NCI-H187 treated with DMSO at 0.1 percent for 48 hours (cell line): Measurements from ENCODE around the gene ELAPOR1.

Experiments used
- DNase-seq: peaks from one replicate; lab custom pipeline; 2025; lab: John Stamatoyannopoulos, UW

ELAPOR1 gene, protein sequence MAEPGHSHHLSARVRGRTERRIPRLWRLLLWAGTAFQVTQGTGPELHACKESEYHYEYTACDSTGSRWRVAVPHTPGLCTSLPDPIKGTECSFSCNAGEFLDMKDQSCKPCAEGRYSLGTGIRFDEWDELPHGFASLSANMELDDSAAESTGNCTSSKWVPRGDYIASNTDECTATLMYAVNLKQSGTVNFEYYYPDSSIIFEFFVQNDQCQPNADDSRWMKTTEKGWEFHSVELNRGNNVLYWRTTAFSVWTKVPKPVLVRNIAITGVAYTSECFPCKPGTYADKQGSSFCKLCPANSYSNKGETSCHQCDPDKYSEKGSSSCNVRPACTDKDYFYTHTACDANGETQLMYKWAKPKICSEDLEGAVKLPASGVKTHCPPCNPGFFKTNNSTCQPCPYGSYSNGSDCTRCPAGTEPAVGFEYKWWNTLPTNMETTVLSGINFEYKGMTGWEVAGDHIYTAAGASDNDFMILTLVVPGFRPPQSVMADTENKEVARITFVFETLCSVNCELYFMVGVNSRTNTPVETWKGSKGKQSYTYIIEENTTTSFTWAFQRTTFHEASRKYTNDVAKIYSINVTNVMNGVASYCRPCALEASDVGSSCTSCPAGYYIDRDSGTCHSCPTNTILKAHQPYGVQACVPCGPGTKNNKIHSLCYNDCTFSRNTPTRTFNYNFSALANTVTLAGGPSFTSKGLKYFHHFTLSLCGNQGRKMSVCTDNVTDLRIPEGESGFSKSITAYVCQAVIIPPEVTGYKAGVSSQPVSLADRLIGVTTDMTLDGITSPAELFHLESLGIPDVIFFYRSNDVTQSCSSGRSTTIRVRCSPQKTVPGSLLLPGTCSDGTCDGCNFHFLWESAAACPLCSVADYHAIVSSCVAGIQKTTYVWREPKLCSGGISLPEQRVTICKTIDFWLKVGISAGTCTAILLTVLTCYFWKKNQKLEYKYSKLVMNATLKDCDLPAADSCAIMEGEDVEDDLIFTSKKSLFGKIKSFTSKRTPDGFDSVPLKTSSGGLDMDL

DNA sequence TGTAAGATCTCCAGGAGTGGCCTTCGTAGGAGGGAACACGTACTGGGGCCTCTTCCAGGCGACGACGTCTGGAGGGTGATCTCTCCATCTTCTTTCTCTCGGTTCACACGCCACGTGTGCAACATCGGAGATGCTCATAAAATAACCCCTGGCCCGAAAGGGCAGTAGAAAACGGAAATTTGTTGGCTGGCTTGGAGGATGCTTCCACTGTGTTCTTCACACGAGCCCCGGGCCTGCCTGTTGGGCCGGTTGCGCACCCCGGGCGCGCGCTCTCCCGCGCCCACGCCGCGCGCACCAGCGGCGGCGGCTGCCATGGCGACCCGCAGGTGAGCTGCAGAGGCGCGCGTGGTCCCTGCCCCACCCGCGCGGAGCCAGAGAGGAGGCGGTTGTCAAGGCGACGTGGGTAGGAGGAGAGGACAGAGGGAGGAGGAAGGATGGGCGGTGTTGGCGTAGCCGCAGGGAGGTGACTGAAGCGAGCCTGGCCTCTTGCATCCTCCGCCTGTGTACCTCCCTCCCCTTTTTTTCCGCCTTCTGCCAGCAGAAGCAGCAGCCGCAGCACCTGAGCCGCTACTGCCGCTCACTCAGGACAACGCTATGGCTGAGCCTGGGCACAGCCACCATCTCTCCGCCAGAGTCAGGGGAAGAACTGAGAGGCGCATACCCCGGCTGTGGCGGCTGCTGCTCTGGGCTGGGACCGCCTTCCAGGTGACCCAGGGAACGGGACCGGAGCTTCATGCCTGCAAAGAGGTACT, at the start of gene ELAPOR1:
Gene ELAPOR1 (plus strand): TSS at position 526 of the 752 bp plus-strand sequence. CDS start 69 bp downstream, at position 595.
- DNase-seq: peak; percentile 78

DNA sequence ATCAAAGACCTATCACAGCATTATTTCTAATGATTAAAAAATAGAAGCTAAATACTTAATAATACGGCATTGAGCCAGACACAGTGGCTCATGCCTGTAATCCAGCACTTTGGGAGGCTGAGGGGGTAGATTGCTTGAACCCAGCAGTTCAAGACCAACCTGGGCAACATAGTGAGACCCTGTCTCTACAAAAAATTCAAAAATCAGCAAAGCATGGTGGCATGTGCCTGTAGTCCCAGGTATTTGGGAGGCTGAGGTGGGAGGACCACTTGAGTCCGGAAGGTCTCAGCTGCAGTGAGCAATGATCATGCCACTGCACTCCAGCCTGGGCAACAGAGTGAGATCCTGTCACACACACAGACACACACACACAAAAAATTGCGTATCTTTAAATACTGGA, 48.8 kb upstream of the ELAPOR1 start:
- DNase-seq: no peak

DNA sequence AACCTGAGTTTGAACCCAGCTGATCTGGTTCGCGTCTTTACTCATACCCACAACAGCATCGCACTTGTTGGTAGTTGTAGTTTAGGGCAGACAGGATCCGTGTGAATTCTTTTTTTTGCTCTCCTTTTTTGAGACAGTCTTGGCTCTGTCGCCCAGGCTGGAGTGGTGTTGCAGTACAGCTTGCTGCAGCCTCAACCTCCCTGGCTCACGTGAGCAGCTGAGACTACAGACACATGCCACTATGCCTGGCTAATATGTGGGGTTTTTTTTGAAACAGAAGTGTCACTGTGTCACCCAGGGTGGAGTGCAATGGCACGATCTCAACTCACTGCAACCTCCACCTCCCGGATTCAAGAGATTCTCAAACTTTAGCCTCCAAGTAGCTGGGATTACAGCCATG, 46.0 kb upstream of the ELAPOR1 start:
- DNase-seq: no peak

DNA sequence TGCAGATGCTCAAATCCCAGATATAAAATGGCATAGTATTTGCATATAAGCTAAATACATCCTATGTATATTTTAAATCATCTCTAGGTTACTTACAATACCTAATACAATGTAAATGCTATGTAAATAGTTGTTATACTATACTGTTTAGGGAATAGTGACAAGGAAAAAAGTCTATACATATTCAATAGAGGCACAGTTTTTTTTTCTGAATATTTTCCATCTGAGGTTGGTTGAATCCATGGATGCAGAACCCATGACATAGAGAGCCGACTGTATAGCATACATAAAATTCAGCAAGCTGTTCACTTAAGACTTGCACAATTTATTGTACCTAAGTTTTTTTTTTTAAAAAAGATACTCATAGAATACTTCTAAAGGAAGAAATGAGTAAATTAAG, 44.6 kb upstream of the ELAPOR1 start:
- no peak for DNase-seq

DNA sequence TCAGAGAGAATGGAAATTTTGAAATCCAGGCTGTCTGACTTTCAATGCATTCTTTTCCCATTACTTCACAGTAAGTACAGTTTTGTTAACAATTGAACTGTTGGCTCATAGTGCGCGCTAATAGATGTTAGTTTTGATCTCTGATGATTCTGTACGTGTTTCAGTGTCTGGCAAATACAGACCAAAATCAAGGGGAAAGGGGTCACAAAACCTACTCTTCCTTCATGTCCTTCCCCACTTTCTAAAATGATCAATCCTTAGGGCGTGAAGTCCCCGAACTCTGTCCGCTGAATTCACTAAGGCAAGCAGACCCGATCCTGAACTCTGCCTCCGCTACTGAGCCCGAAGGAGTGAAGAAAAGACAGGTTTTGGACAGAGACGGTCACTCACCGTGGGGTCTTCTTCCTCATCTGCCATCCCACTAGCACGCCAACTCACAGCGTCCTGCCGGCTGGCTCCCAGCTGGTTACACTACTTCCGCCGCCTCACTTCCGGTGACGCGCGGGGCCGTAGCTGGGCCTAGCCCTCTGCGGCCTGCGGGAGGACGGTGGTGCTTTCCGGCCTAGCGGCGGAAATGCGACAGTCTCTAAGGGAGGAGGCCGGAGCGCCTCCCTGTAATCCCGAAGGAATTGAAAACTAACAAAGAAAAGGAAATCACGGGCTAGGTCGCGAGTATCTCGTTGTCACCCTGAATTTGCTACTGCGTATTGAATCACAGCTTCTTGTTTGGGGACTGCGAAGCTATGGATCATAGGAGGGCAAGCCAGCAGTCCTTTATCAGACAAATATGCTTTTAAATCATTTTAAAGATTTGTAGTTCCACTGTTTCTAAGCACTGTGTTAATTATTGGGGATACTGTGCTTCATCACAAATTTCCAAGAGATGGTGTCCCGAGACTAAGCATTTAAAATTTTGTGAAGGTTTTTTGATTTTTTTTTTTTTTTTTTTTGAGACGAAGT, 38.1 kb upstream of the ELAPOR1 start, which contains the start of gene TAF13:
Gene TAF13 (minus strand): TSS at position 473 of the 960 bp plus-strand sequence. CDS start 56 bp downstream, at position 417.
- DNase-seq: peak; percentile 48

DNA sequence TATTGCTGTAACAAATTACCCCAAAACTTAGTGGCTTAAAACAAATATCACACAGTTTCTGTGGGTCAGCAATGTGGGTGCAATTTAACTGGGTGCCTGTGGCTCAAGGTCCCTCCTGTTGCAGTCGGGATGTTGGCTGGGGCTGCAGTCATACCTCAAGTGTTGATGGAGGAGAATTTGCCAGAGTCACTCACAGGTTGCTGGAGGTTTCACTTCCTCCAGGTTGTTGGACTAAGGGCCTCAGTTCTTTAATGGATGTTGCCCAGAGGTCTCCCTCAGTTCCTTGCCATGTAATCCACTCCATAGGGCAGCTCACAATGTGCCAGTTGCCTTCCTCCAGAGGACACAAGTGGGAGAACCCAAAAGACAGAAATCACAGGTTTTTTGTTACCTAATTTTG, 35.6 kb upstream of the ELAPOR1 start:
- no peak for DNase-seq

DNA sequence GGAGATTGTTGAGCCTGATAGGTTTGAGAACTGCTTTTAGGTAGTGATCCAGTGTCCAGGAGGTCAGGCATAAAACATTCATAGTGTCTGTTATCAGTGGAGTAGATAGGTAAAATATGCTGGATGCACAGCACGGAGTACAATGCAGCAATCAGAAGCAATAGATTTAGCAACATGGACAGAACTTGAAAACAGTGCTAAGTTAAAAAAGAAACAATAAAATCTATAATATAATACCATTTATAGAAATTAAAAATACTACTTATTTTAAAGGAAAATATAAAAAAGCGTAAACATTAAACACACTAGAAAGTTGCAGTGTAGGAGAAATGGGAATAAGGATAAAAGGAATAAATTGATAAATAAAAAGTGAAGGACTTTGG, 34.7 kb upstream of the ELAPOR1 start:
- no peak for DNase-seq

DNA sequence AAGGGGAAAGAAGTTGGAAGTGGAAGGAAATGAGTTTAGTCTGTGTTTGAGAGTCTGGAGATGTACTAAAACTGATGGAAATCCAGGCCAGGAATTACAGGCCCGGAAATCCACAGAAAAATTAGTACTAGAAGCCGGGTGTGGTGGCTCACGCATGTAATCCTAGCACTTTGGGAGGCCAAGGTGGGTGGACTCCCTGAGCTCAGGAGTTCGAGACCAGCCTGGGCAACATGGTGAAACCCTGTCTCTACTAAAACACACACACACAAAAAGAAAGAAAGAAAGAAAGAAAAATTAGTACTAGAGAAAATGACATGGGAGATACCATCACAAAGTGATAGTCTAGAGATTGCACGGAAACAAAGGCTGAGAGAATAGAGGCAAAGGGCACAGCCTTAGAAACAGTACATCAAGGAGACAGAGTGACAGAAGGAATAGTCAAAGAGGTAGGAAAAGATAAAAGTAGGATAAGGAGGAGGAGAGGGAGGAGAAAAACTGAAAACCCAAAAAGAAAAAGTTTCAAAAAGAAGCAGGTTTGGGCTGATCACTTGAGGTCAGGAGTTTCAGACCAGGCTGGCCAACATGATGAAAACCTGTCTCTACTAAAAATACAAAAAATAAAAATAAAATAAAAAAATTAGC, 33.4 kb upstream of the ELAPOR1 start:
- no peak for DNase-seq

DNA sequence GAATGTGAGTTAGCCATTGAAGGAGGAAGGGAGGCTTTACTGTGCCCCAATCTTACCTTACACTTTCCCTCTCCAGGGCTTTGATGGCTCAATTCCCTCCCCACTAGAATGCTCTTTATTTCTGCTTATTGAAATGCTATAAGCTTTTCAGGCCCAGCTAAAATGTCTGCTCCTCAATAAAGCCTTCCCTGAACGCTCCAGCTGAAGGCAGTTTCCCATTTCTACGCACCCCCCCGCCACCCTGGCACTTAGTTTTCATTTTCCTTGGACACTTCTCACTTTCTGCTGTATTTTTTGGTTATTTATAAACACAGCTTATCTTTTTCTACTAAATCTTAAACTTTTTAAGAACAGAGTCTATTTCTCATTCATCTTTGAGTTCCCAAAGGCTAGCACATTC, 30.4 kb upstream of the ELAPOR1 start:
- DNase-seq: no peak

DNA sequence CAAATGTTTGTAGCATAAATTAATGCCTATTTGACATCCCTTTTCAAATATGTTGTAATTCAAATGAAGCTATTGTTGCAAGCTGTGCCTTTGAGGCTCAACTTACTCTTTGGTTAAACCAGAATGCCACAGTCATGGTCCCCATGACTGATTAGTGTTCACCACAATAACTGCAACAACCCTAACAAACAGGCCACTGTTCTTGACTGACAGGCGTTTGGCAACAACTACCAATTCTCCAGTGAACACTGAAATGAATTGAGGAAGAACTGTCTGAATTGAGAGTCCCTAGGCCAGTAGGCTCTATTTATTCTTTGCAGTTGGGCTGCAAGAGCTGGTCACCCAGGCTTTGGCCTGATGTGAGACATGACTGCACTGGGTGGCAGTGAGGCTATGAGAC, 30.0 kb upstream of the ELAPOR1 start:
- no peak for DNase-seq

DNA sequence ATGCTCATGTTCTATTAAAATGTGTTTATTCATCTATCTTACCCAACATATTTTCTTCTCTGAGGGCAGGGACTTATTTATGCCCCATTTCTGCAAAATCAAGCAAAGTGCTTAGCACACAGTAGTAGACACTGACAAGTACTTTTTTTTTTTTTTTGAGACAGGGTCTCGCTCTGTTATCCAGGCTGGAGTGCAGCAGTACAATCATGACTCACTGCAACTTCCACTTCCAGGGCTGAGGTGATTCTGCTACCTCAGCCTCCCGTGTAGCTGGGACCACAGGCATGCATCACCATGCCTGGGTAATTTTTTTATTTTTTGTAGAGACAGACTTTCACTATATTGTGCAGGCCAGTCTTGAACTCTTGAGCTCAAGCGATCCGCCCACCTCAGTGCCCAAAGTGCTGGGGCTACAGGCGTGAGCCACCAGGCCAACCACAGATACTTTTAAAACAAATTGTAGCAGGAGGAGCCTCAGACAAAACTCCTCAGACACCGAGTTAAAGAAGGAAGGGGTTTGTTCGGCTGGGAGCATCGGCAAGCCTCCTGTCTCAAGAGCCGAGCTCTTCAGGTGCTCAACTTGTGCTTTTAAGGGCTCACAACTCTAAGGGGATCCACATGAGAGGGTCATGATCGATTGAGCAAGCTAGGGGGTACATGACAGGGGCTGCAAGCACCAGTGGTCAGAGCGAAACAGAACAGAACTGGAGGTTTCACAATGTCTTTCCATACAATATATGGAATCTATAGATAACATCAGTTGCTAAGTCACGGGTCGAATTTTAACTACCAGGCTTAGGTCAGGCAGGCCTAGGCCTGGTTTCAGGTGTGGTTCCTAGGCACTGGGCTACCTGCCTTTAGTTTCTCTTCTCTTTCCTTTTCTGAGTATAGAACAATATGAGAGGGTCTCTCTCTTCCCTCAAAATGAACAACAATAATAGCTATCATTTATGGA, 29.1 kb upstream of the ELAPOR1 start:
- no peak for DNase-seq

DNA sequence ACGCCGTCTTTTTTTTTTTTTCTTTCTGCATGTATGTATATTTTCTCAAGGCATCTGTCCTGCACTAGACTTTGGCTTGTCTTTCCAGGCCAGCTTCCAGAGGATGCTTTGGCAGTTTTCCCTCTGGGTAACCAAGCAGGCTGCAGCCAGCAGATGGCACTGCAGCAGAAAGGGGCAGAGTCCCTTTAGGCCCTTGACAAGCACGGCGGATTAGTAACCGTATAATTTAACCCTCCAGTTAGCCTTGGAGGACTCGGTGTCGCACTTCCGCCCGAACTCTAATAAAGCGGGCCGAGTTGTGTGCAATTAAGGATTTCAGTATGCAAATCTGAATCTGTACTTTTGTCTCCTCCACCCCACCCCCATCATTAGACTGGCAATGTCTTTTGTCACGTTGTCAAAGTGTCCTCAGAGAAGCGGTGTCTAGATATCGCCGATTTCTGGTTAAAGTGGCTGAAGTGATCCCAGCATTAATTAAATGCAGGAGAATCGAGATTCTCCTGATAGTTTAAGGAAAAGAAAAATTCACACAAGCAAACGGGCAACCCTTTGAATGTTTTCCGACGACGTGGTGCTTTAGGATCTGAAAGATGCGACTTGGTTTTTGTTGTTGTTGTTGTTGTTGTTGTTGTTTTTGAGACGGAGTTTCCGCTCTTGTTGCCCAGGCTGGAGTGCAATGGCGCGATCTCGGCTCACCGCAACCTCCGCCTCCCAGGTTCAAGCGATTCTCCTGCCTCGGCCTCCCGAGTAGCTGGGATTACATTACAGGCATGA, 24.5 kb upstream of the ELAPOR1 start:
- peak; percentile 33 for DNase-seq

DNA sequence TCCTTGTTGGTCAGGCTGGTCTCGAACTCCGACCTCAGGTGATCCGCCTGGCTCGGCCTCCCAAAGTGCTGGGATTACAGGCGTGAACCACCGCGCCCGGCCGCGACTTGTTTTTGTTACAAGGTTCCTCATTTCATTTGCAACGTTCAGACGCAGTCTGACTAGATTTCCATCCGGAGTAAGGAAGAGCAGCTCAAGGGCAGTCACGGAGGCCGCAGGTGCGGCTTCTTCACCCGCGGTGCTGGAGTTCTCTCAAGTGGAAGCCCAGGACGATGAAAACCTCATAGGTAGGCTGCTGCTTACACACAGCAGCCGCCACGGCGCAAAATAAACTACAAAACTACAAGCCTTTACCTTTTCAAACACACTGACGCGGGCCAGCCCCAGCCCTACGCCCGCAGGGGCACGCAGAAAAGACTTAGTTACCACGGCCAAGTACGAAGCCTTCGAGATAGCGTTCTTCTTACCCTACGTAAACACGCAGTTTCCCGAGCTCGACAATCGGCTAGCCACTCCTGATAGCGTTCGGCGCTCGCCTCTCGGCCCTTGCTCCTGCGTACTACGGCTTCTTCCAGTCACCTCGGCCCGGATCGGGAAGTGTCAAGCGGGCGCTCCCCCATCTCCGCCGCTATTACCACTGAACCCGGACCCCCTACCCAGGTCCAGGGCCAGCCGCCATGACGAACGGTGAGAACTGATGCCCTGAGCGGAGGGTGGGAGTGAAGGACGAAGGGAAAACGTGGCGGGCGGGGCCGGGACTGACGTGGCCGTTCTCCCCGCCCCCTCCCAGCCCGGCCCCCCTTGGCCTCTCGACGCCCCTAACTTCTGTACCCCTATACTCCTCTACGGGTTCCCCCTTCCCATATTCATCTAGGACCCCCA, 23.5 kb upstream of the ELAPOR1 start, which contains the start of gene TMEM167B:
Gene TMEM167B (plus strand): TSS at position 569 of the 882 bp plus-strand sequence. CDS start 109 bp downstream, at position 678.
- peak; percentile 74 for DNase-seq

DNA sequence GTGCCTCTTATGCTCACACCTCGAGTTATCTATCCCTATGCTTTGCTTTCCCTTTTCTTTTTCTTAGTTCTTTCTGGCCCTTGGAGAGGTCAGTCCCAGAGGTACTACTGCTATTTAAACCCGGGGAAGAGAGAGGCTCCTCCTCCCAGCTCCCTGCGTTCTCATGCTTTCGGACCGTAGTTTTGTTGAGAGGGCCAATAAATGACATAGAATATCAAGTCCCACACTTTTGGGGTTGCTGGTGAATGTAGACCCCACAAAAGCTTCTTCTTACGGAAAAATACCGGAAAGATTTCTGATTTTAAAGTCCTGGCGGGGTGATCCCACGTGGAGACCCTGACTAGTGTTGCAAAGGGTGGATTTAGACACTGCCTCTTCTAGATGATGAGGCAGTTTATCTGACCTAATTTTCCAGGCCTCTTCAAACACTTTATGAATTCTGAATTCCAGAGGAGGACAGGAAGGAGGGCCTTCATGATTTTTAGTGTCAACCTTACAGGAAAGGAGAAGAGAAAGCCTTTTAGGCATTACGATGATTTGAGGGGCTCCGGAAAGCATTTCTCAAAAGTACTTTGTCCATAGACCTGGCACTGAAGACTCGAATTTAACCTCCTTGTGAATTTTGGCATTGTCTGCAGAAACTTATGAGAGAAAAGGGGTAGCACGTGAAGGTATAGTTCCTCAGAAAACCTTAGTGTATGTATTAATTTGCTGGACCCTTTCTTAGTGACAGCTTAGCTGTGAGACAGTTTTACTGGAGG, 22.7 kb upstream of the ELAPOR1 start:
- DNase-seq: no peak

DNA sequence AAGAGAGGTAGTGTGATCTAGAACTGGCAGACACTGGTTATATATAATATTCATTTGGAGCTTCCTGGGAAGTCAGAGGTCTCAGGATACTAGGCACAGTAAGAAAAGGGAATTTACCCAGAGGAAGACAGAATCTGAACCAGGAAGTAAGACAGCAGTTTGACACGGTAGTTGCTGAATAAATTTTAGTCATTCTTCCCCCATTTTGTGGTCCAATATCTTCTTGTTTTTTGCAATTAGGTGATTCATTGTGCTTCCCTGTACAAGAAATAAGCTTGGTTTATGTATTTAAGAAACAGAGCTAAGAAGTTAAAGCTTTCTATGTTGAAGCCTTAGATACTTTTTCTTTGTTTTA, 22.1 kb upstream of the ELAPOR1 start:
- DNase-seq: no peak

DNA sequence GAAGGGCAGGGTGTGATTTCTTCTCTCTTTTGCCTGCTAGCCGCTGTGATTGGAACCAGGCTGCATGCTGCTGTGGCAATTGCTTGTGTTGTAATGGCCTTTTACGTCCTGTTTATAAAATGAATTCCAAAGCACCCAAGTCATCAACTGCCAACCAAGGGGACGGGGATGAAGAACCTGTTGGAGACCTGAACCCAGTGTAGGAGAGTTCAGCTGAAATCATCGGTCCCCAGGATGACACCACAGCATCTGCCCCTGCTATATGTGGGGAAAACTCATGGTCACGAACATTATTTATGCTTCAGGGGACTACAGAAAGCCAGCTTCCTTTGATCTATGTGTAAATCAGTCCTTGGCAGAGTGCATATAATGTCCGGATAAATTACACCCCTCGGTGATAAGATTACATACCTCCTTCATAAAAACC, 19.5 kb upstream of the ELAPOR1 start:
- DNase-seq: no peak
